NCI-H187 (cell line): ENCODE data around the gene MANBA.
"Not testable (repeated sequence)": the region's sequence is repeated elsewhere in the genome, so short reads cannot be mapped to it uniquely, and the experiment has no call there.

ENCODE experiments used
- DNase-seq, 2 experiments: peaks; one replicate each; lab custom pipeline; 2025; lab: John Stamatoyannopoulos, UW

The MANBA gene

DNA sequence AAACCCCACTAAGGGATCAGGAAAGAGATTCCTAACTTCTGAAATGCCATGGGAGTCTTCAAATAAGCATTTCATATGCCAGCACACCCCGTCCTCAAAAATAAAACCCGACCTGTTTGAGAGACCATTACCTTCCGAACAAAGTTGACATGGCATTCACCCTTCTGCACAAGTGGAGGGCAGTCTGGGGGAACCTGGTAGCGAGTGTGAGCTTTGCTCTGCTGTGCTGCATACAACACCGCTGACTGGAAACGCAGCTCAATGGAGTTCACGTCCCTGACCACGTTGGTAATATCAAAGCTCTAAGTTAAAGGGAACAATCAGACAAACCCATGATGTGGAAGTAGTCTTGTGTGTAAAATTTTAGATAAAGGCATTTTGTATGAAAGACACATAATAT lies 38.0 kb downstream of the MANBA start:
- no peak for DNase-seq

- not testable (repeated sequence) for DNase-seq
Observed at GRCh38 chr4:102718833-102719575, 41.8 kb downstream of the MANBA start.

- no peak for DNase-seq
Observed at GRCh38 chr4:102717448-102718092, 43.2 kb downstream of the MANBA start.

- no peak for DNase-seq
Observed at GRCh38 chr4:102715057-102715456, 45.7 kb downstream of the MANBA start.

DNA sequence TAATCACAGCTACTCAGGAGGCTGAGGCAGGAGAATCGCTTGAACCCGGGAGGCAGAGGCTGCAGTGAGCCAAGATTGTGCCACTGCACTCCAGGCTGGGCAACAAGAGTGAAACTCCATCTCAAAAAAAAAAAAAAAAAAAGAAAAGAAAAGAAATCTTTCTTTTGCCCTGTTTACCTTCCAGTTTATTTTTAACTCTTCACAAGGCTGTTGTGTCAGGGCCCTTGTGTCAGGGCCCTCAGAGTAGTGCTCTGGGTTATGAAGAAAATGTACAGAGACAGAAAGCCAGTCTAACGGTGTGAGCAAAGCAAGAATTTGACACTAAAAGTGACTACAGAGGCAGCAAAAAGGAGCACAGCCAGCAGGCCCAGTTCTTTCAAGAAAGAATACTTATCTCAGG lies 47.0 kb downstream of the MANBA start:
- DNase-seq: not testable (repeated sequence)

DNA sequence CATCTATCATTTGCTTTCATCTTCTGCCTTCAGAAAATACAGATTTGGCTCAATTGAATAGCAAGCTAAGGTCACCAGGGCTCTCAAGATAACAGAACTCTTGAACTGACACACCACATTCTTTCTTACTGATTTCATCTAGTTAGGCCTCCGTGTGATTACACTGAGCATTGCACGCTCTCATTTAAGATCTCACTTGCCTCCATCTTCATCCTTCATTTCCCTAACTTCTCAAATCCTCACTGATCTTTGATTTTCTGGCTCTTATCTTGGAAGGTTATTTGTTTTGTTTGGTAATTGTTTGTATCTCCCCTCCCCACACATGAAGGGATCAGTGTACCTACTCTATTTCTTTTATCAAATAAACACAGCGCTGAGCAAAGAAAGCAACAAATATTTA lies 47.7 kb downstream of the MANBA start:
- DNase-seq: no peak

DNA sequence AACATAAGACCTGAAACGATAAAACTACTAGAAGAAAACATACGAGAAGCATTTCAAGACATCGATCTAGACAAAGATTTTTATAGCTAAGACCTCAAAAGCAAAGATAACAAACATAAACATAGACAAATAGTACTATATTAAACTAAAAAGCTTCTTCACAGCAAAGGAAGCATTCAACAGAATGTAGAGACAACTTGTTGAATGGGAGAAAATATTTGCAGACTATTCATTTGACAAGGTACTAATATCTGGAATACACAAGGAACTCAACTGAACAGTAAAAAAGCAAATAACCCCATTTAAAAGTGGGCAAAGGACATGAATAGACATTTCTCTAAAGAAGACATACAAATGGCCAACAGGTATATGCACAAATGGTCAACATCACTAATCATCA lies 49.8 kb downstream of the MANBA start:
- no peak for DNase-seq

- not testable (repeated sequence) for DNase-seq
Observed at GRCh38 chr4:102709060-102709459, 51.7 kb downstream of the MANBA start.

DNA sequence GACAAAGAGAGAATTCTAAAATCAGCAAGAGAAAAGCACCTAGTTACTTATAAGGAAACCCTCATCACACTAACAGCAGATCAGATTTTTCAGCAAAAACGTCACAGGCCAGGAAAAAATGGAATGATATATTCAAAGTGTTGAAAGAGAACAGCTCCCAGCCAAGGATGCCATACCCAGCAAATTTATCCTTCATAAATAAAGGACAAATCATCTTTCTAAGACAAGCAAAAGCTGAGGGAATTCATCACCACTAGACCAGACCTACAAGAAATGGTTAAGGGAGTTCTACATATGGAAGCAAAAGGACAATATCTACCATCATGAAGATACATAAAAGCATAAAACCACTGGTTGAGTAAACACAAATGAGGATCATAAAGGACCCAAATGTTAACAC lies 53.6 kb downstream of the MANBA start:
- no peak for DNase-seq

GRCh38 chr4:102705391-102705935 lies 55.3 kb downstream of the MANBA start:
- DNase-seq: no peak

DNA sequence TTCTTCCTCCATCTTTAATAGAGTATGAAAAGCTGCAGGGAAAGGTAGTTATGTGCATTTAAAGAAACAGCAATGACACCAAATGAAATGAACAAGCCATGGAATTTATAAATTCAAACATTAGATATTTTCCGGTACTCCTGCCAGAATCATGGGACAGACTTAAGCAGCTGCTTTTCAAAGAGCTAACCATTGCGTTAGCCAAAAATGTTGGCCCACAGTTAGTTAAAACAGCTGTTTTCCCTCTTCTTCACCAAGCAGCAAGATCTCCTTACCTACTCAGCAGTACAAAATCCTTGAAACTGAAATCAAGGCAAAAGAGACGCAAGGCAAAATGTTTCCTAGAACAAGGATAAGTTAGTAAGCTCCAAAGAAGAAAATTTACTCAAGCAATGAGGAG lies 64.0 kb downstream of the MANBA start:
- DNase-seq: no peak

DNA sequence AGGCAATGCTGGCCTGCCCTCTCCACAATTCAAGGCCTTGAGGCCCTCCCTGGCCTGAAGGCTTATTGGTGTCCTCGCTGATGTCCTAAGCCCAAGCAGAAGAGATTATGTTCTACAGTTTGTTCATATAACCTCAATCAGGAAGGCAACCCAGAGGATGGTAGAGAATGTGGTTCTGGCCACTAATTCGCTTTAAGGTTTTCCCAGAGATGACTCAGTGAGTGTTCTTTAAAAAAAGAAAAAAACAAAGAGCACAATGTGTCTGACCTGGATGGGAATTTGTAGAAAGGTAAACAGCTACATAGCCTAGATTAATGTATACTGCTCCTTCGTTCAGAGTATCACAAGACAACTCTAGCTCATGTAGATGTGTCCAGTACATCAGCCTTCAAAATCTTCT lies 66.0 kb downstream of the MANBA start:
- DNase-seq: no peak

DNA sequence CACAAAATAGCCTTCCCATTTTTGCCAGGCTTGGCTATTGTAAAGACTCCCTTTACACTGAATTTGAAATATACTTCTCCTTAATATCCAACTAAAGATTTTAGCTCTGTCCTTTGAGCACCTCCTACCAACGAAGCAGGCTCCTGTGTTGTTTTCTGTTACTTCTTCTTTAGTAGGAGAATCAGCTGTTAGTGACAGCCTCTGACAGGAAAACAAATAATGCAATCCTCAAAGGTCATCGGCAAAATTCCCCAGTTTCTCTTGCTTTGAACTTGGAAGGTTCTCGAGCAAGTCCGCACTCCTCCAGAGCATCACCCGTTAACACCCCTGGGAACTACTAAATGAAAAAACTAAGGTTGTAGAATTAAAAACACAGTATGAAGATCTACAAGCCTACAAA lies 66.9 kb downstream of the MANBA start:
- DNase-seq: no peak

GRCh38 chr4:102693262-102693850 lies 67.4 kb downstream of the MANBA start:
- DNase-seq: no peak

DNA sequence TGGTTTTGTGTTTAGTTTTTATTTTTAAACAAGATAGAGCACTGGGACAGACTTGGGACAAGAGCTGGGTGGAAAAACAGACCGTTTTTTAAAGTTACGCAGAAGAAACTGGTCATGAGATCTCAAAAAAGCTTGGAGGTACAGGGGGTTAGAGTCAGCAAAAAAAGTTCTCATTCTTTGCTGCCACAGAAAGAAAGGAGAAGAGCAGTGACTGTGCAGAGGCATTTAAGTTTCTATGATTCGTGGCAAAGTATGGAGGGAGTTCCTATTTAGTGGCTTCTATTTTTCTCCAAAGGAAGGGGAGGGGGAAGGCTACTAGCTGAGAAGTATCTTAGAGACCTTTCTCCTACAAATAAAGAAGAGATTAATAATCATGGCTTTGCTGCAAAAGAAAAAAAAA lies 68.3 kb downstream of the MANBA start:
- DNase-seq: no peak

- DNase-seq: no peak
Observed at GRCh38 chr4:102687982-102688433, 72.8 kb downstream of the MANBA start.

- DNase-seq: no peak
Observed at GRCh38 chr4:102687373-102687981, 73.3 kb downstream of the MANBA start.

- no peak for DNase-seq
Observed at GRCh38 chr4:102685768-102686167, 75.0 kb downstream of the MANBA start.

GRCh38 chr4:102684610-102685052 lies 76.1 kb downstream of the MANBA start:
- no peak for DNase-seq

DNA sequence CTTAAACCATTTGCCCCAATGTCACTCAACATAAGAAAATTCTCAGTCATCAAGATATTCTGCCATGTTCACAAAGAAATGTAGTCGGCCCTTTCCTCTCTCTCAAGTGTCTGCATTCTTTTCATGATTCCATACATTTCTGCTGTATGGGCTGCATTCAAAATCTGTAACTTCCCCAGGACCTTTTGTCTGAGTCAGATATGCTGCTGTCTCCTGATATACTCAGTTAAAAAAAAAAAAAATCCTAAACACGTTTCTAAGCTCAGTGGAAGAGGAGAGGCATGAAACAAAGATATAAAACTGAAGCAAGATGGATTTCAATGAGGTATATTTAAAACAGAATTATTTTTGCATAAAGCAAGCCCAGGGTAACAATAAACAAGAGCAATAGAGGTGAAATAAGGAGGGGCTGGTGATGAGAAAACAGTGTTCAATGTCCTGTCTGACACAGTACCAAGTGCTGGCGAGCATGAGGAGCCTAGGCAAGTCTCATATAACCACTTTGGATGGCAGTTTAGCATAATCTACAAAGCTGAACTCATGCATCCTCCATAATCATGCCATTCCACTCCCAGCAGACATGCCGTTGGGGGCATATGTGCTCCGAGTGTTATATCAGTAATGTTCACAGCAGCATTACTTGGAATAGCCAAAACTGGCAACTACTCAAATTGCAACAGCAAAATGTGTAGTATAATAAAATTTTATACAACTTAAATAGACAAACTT lies 76.7 kb downstream of the MANBA start:
- no peak for DNase-seq

- no peak for DNase-seq
Observed at GRCh38 chr4:102678695-102679335, 82.0 kb downstream of the MANBA start.
